Transverse colon (tissue), 4 donors: Measurements from ENCODE around the gene MMP25. TPM values are rescaled to one million over a fixed set of nuclear protein-coding genes. Genes with fewer than 3 reads are reported as not detected.

ENCODE experiments used
- DNase-seq: peaks from one replicate; pipeline ENCODE4 v3.0.0-alpha.2; 2019
- H3K27ac ChIP-seq, 4 donors: fragments of 200-600 bp; sonication (generic); 2 replicates each; pipeline ENCODE4 v1.5.1; 2016 to 2018; ENCODE audit warnings: inconsistent platforms in 4 of 4
- H3K27me3 ChIP-seq: fragments of 200-600 bp; sonication (generic); 2 replicates; pipeline ENCODE4 v1.5.1; 2017; ENCODE audit warnings: inconsistent platforms
- H3K36me3 ChIP-seq, 4 donors: fragments of 200-600 bp; sonication (generic); 2 replicates each; pipeline ENCODE4 v1.5.1; 2017 to 2019; ENCODE audit warnings: inconsistent platforms in 4 of 4
- H3K4me1 ChIP-seq, 4 donors: fragments of 200-600 bp; sonication (generic); 2 replicates each; pipeline ENCODE4 v1.5.1; 2017 to 2020; ENCODE audit warnings: inconsistent platforms in 4 of 4
- H3K4me3 ChIP-seq, 4 donors: fragments of 200-600 bp; sonication (generic); 1 replicate in 1 of 4; 2 replicates in 3 of 4; pipeline versions ENCODE4 v1.5.1 to v1.6.1; 2017 to 2019; ENCODE audit warnings: inconsistent platforms in 4 of 4
- H3K9me3 ChIP-seq, 2 donors: fragments of 200-600 bp; sonication (generic); 2 replicates each; pipeline ENCODE4 v1.5.1; 2017 to 2019; ENCODE audit warnings: inconsistent platforms in 2 of 2
- CTCF ChIP-seq, 5 experiments: fragments of 200-600 bp in 3 of 5; fragments of 450-650 bp in 2 of 5; sonication (generic) in 3 of 5; IDR thresholded peaks; 1 replicate in 2 of 5; 2 replicates in 3 of 5; pipeline ENCODE4 v1.5.1; 2016 to 2017; ENCODE audit warnings: antibody characterized with exemption in 5 of 5, inconsistent platforms in 3 of 5, mild to moderate bottlenecking in 2 of 5, moderate library complexity in 1 of 5
- EP300 ChIP-seq: sonication (generic); formaldehyde crosslinking; IDR thresholded peaks from one replicate; pipeline ENCODE4 v1.6.1; 2017; ENCODE audit warnings: antibody characterized with exemption, low read depth
- POLR2A ChIP-seq: fragments of 450-650 bp; IDR thresholded peaks from one replicate; pipeline ENCODE4 v1.6.1; 2016; ENCODE audit warnings: antibody characterized with exemption, mild to moderate bottlenecking, moderate library complexity
- POLR2AphosphoS5 ChIP-seq, 3 donors: sonication (generic); formaldehyde crosslinking; IDR thresholded peaks; one replicate each; pipeline ENCODE4 v1.6.1; 2016; ENCODE audit warnings: antibody characterized with exemption in 3 of 3
- WGBS, 2 donors: methylation state at CpG; one replicate each; pipeline ENCODE4 v1.1.5; 2018; ENCODE audit warnings: low coverage in 1 of 2; 5-methylcytosine and 5-hydroxymethylcytosine counted together
- in situ Hi-C, 4 donors: fragments of 200-750 bp; cut with MboI; loops; one replicate each; pipeline versions ENCODE4 v1.15.0 to v1.15.1; 2017; ENCODE audit warnings: low sequenced_read_pairs in 3 of 4, low pct_ligation_motif_present in 1 of 4, low pct_unique_long_range_greater_than_20kb in 1 of 4
- intact Hi-C: fragments of 100-400 bp; cut with DNase I; formaldehyde crosslinking; loops from one replicate; pipeline ENCODE4 v1.15.1; 2023; ENCODE audit warnings: low total_unique reads
- total RNA-seq, 4 donors: library from RNA; depleted of rRNA; stranded (reverse); fragments of >200 nt; gene quantifications; one replicate each; pipeline ENCODE4 v1.1.0, GENCODE V29; 2016

The MMP25 gene
- total RNA-seq, 4 donors from 2014 or later: 1.6 to 9.4 (median 1.8) TPM; not detected in 1

DNA sequence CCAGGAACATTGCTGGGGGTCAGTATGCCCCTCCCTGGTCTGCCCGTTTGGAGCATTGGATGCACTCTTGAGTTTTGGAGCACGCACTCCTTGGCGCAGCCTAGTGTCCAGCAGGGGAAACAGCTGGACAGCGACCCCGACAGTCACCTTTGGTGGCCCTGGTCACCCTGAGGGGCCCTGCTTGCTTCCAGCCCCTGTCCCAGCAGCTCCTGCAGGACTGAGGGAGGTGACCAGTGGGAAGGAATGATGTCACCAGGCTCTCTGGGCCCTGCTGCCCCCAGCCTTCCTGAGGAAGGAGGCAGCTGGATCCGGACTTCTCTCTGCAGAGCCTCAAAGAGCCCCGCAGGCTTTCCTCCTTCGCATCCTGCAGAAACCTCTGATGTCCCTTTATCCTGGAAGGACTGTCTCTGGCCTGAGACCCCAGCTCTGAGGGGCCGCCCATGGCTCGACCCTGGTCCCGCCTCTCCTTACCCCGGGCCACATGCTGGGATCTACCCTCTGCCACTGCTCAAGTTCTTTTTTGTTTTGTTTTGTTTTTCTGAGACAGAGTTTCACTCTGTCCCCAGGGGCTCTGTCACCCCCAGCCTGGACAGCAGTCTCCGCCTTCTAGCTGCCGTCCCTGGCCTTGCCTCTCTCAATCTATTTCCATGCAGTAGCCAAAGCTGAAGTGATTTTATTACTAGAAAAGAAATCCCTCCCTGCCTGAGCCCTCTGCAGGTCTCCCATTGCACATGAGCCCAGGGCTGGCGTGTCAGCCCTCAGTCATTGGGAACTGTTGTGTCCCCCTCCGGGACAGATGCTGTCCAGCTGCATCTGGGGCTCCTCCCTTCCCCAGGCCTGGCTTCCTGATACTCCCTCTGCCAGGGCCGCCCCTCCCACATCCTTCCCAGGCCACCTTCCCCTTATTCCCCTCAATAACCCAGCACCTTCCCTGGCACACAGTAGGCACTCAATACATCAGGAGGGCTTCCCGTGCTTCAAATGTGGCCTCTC, 41.2 kb downstream of the MMP25 start:
- Histone ChIP-seq H3K4me3 (no peak overlapping the region), H3K27me3 (peaks cover 8% of the 10 kb centered on the region), H3K4me1 (peaks cover 0 to 7% (median 0%) of the 10 kb centered on the region in 4 donors), H3K27ac (peak overlapping the region; percentile 16 to 34 (median 22)), H3K36me3 (no peaks in the 10 kb centered on the region), H3K9me3 (no peaks in the 10 kb centered on the region)
- intact Hi-C loops (no loop called here), in situ Hi-C loops (no loop called here)
- TF ChIP-seq CTCF (IDR thresholded peaks at IDR 0.05): peak in 1 of 5 experiments; percentile 37
- TF ChIP-seq POLR2A: no peak
- no peak for TF ChIP-seq EP300
- no peak for TF ChIP-seq POLR2AphosphoS5 (IDR thresholded peaks at IDR 0.05)
- DNase-seq: no peak
- 66% methylated on average over 18 of the region's 18 CpGs; no CpG with 5 or more reads in 1 of the 2 donors for WGBS, 2 donors

DNA sequence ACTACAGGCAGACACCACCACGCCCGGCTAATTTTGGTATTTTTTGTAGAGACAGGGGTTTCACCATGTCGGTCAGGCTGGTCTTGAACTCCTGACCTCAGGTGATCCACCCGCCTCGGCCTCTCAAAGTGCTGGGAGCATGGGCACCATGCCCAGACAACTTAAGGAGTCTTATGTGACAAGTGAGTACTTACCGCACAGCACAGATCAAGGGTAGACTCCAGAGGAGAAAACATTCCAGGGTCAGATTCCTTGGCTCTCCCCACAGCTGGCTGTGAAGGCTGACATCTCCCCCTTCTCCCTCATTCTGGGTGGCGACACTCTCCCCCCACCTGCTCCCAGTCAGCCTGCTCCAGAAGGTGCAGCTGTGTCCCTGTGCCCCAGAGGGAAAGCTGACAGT, 42.1 kb downstream of the MMP25 start:
- peaks cover 0 to 7% (median 0%) of the 10 kb centered on the region in 4 donors for H3K4me1 ChIP-seq
- in situ Hi-C loops (no loop called here), intact Hi-C loops (no loop called here)
- no peak overlapping the region for H3K27ac ChIP-seq
- H3K4me3 ChIP-seq: no peak overlapping the region
- H3K36me3 ChIP-seq: no peaks in the 10 kb centered on the region
- H3K27me3 ChIP-seq: peaks cover 11% of the 10 kb centered on the region
- TF ChIP-seq POLR2AphosphoS5 (IDR thresholded peaks at IDR 0.05): no peak
- no peak for TF ChIP-seq EP300
- TF ChIP-seq CTCF (IDR thresholded peaks at IDR 0.05): no peak
- no peak for TF ChIP-seq POLR2A
- no peak for DNase-seq
- no peaks in the 10 kb centered on the region for H3K9me3 ChIP-seq
- WGBS, 2 donors: 70 to 100% methylated on average over 2 to 7 of the region's 7 CpGs

DNA sequence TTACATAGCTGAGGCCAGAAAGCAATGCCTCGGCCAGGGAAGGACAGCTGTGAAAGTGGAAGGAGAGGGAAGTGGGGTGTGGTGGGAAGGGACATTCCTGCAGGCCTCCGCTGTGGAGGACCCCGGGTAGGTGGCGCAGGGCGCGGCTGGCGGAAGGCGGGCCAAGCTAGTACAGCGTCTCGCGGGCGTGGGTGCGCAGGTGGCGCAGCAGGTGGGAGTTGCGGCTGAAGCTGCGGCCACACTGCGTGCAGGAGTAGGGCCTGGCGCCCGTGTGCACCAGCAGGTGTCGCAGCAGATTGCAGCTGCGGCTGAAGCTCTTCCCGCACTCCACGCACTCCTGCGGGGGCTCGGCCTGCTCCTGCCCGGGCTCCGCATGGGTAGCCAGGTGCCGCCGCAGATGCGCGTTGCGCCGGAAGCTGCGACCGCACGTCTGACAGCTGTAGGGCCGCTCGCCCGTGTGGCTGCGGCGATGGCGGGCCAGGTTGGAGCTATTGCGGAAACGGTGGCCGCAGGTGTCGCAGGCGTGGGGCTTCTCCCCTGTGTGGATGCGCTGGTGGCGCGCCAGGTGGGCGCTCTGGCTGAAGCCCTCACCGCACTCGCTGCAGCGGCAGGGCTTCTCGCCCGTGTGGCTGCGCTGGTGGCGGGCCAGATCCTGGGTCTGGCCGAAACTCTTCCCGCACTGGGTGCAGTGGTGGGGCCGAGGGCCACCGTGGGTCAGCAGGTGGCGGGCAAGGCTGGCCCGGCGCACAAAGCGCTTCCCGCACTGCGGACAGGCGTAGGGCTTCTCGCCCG, 42.8 kb downstream of the MMP25 start:
- H3K9me3 ChIP-seq: no peaks in the 10 kb centered on the region
- no peak for TF ChIP-seq CTCF (IDR thresholded peaks at IDR 0.05)
- in situ Hi-C loops (no loop called here), intact Hi-C loops (no loop called here)
- H3K4me1 ChIP-seq: peaks cover 0 to 7% (median 0%) of the 10 kb centered on the region in 4 donors
- no peak overlapping the region for H3K27ac ChIP-seq
- no peak overlapping the region for H3K4me3 ChIP-seq
- DNase-seq: no peak
- no peaks in the 10 kb centered on the region for H3K36me3 ChIP-seq
- peaks cover 11% of the 10 kb centered on the region for H3K27me3 ChIP-seq
- 92 to 95% methylated on average over 15 to 70 of the region's 71 CpGs for WGBS, 2 donors
